Panc1 (cell line): ENCODE results near the gene SLC4A1AP. TPM values are rescaled to one million over a fixed set of nuclear protein-coding genes. Genes with fewer than 3 reads are reported as not detected.

Experiments used
- ATAC-seq: fragments of 200-7000 bp; cut with Tn5 transposase; 2 replicates; pipeline ENCODE4 v1.9.1; 2020; ENCODE audit warnings: mild to moderate bottlenecking, moderate library complexity
- BruUV-seq: library from RNA; stranded (reverse); fragments of 400-500 nt; replicated peaks from 2 replicates; lab custom pipeline; 2021; lab: Mats Ljungman, UMichigan
- CTCF ChIA-PET: fragments of 300-600 bp; sonication (Branson Sonifier 250); formaldehyde crosslinking; loops from one replicate; lab custom pipeline; 2022; ENCODE audit warnings: antibody characterized with exemption; lab: Charles Lee
- POLR2A ChIA-PET: fragments of 300-600 bp; sonication (Branson Sonifier 250); formaldehyde crosslinking; loops from one replicate; lab custom pipeline; 2022; ENCODE audit warnings: antibody characterized with exemption; lab: Charles Lee
- DNase-seq: peaks from one replicate; pipeline ENCODE4 v3.0.0-alpha.2; 2010; ENCODE audit warnings: low read depth, low spot score
- H3K27ac ChIP-seq: 2 replicates; pipeline ENCODE4 v1.5.1; 2011; ENCODE audit warnings: mild to moderate bottlenecking, low read length, inconsistent platforms
- H3K27me3 ChIP-seq: fragments of 200-500 bp; sonication (Bioruptor generic); 2 replicates; pipeline ENCODE4 v1.6.0; 2014; ENCODE audit warnings: low read length, inconsistent platforms; ENCODE audit not compliant: control insufficient read depth, insufficient read depth
- H3K36me3 ChIP-seq: fragments of 200-500 bp; sonication (Bioruptor generic); 2 replicates; pipeline ENCODE4 v1.5.1; 2014; ENCODE audit warnings: inconsistent platforms, mild to moderate bottlenecking, low read length, moderate library complexity; ENCODE audit not compliant: control insufficient read depth, insufficient read depth
- H3K4me1 ChIP-seq: 2 replicates; pipeline ENCODE4 v1.5.1; 2011; ENCODE audit warnings: inconsistent platforms, mild to moderate bottlenecking, low read length, moderate library complexity; ENCODE audit not compliant: control insufficient read depth, insufficient read depth
- H3K4me3 ChIP-seq, 2 experiments: 2 replicates each; pipeline ENCODE4 v1.5.1; 2011 to 2012; ENCODE audit warnings: low read depth in 2 of 2, low read length in 2 of 2, mild to moderate bottlenecking in 2 of 2, inconsistent platforms in 1 of 2, moderate library complexity in 1 of 2
- H3K9me3 ChIP-seq: fragments of 200-500 bp; sonication (Bioruptor generic); 2 replicates; pipeline ENCODE4 v1.5.1; 2014; ENCODE audit warnings: low read depth, mild to moderate bottlenecking, inconsistent platforms, low read length, moderate library complexity; ENCODE audit not compliant: control insufficient read depth, insufficient read depth
- CTCF ChIP-seq: fragments of 450-650 bp; IDR thresholded peaks from 2 replicates; pipeline ENCODE4 v1.5.1; 2017; ENCODE audit warnings: mild to moderate bottlenecking
- POLR2AphosphoS5 ChIP-seq: IDR thresholded peaks from 2 replicates; pipeline ENCODE4 v1.6.1; 2012; ENCODE audit warnings: mild to moderate bottlenecking, low read depth, low read length, moderate library complexity
- REST ChIP-seq, 2 experiments: IDR thresholded peaks; 2 replicates each; pipeline ENCODE4 v1.6.1; 2011 to 2012; ENCODE audit warnings: low read depth in 2 of 2, control low read depth in 1 of 2, low read length in 1 of 2, mild to moderate bottlenecking in 1 of 2, moderate library complexity in 1 of 2; ENCODE audit not compliant: insufficient read depth in 1 of 2
- SIN3A ChIP-seq: IDR thresholded peaks from 2 replicates; pipeline ENCODE4 v1.6.1; 2012; ENCODE audit warnings: low read depth, mild to moderate bottlenecking, low read length, moderate library complexity, borderline replicate concordance; ENCODE audit not compliant: insufficient read depth
- TCF7L2 ChIP-seq: IDR thresholded peaks from 2 replicates; pipeline ENCODE4 v1.6.1; 2011; ENCODE audit warnings: mild to moderate bottlenecking, low read depth, low read length, inconsistent platforms
- in situ Hi-C: cut with HindIII; loops from 2 replicates; pipeline ENCODE4 v1.10.0; 2016; ENCODE audit warnings: low sequenced_read_pairs, low pct_unique_long_range_greater_than_20kb
- intact Hi-C: fragments of 100-400 bp; cut with micrococcal nuclease; formaldehyde crosslinking; loops from one replicate; pipeline ENCODE4 v1.10.0; 2022; ENCODE audit not compliant: unreplicated experiment
- total RNA-seq: library from RNA; stranded (reverse); gene quantifications from one replicate; pipeline ENCODE4 v1.2.1, GENCODE V29; 2021; ENCODE audit not compliant: unreplicated experiment

Gene SLC4A1AP
- total RNA-seq, 1 experiment from 2014 or later, result 22.2 TPM

GRCh38 chr2:27667446-27667845 is 3.8 kb downstream of the SLC4A1AP start:
- in situ Hi-C loops, result no loop called here
- H3K4me1 ChIP-seq, result peaks cover 11% of the 10 kb centered on the region
- ChIA-PET POLR2A (no interaction called here), CTCF (interaction anchor here (0.7 kb wide), 1 partner anchor 7 kb away, joined by 5 read pairs; no protein-coding TSS in a partner anchor)
- peaks cover 9% of the 10 kb centered on the region; the same call in 1 of the 2 replicates for H3K36me3 ChIP-seq
- no peaks in the 10 kb centered on the region for H3K9me3 ChIP-seq
- no peak overlapping the region for H3K4me3 ChIP-seq
- ATAC-seq, result no peak
- TF ChIP-seq TCF7L2 (no peak), SIN3A (no peak), CTCF (no peak), POLR2AphosphoS5 (no peak), REST (IDR thresholded peaks at IDR 0.05; ENCODE audit: insufficient read depth in 1 of 2, low read depth in 2 of 2, low read length in 1 of 2) (no peak)
- no peak for DNase-seq
- no TSS peak for BruUV-seq
- no peak overlapping the region for H3K27ac ChIP-seq
- intact Hi-C loops, result no loop called here
- no peaks in the 10 kb centered on the region for H3K27me3 ChIP-seq

- CTCF ChIA-PET, result no interaction called here
- no peak overlapping the region for H3K4me3 ChIP-seq
- H3K4me1 ChIP-seq, result no peaks in the 10 kb centered on the region
- H3K9me3 ChIP-seq, result no peaks in the 10 kb centered on the region
- ATAC-seq (no peak), DNase-seq (no peak)
- in situ Hi-C loops, result no loop called here
- no TSS peak for BruUV-seq
- TF ChIP-seq SIN3A, result no peak
- TF ChIP-seq CTCF, result no peak
- no peak for TF ChIP-seq REST (IDR thresholded peaks at IDR 0.05; ENCODE audit: insufficient read depth in 1 of 2, low read depth in 2 of 2, low read length in 1 of 2)
- no peak for TF ChIP-seq POLR2AphosphoS5
- no peak for TF ChIP-seq TCF7L2
- intact Hi-C loops, result no loop called here
- H3K27ac ChIP-seq, result no peak overlapping the region
- H3K27me3 ChIP-seq, result no peaks in the 10 kb centered on the region
- peaks cover 19% of the 10 kb centered on the region for H3K36me3 ChIP-seq
- POLR2A ChIA-PET, result no interaction called here
These were observed 7.5 kb downstream of the SLC4A1AP start for GRCh38 chr2:27671235-27671634.
